HG02588 (cell line): Measurements from ENCODE around the gene GABRB1.

Experiments used
- ATAC-seq: cut with Tn5 transposase; IDR thresholded peaks from one replicate; pipeline ENCODE4 v1.9.1; 2021; ENCODE audit warnings: mild to moderate bottlenecking, moderate library complexity; ENCODE audit not compliant: unreplicated experiment

GABRB1 gene

GRCh38 chr4:47045261-47045660, 13.9 kb downstream of the GABRB1 start:
- ATAC-seq = no peak

- ATAC-seq = no peak
Observed at GRCh38 chr4:47049347-47049746, 18.0 kb downstream of the GABRB1 start.

GRCh38 chr4:47050761-47051725, 19.7 kb downstream of the GABRB1 start:
- no peak for ATAC-seq

- ATAC-seq = no peak
Observed at GRCh38 chr4:47053485-47053884, 22.1 kb downstream of the GABRB1 start.

GRCh38 chr4:47054130-47054529, 22.8 kb downstream of the GABRB1 start:
- no peak for ATAC-seq

GRCh38 chr4:47057991-47058390, 26.6 kb downstream of the GABRB1 start:
- ATAC-seq = no peak

- ATAC-seq = no peak
Observed at GRCh38 chr4:47060561-47060960, 29.2 kb downstream of the GABRB1 start.

- ATAC-seq = no peak
Observed at GRCh38 chr4:47061435-47061834, 30.1 kb downstream of the GABRB1 start.

GRCh38 chr4:47065051-47065481, 33.7 kb downstream of the GABRB1 start:
- no peak for ATAC-seq

GRCh38 chr4:47068986-47069385, 37.6 kb downstream of the GABRB1 start:
- ATAC-seq = no peak

- ATAC-seq = no peak
Observed at GRCh38 chr4:47071901-47072341, 40.6 kb downstream of the GABRB1 start.

GRCh38 chr4:47073647-47074046, 42.3 kb downstream of the GABRB1 start:
- no peak for ATAC-seq

- ATAC-seq = no peak
Observed at GRCh38 chr4:47074816-47075215, 43.4 kb downstream of the GABRB1 start.

GRCh38 chr4:47075262-47075661, 43.9 kb downstream of the GABRB1 start:
- ATAC-seq = no peak

- ATAC-seq = no peak
Observed at GRCh38 chr4:47075919-47076318, 44.6 kb downstream of the GABRB1 start.

GRCh38 chr4:47084111-47084510, 52.7 kb downstream of the GABRB1 start:
- ATAC-seq = no peak

- no peak for ATAC-seq
Observed at GRCh38 chr4:47084795-47085194, 53.4 kb downstream of the GABRB1 start.

- no peak for ATAC-seq
Observed at GRCh38 chr4:47088298-47088697, 56.9 kb downstream of the GABRB1 start.

- ATAC-seq = no peak
Observed at GRCh38 chr4:47095884-47096283, 64.5 kb downstream of the GABRB1 start.

- ATAC-seq = no peak
Observed at GRCh38 chr4:47101453-47101852, 70.1 kb downstream of the GABRB1 start.

- ATAC-seq = no peak
Observed at GRCh38 chr4:47104986-47105385, 73.6 kb downstream of the GABRB1 start.

GRCh38 chr4:47106561-47106960, 75.2 kb downstream of the GABRB1 start:
- no peak for ATAC-seq
